Measurements from ENCODE around the gene WWOX. TPM values are rescaled to one million over a fixed set of nuclear protein-coding genes. Genes with fewer than 3 reads are reported as not detected.

The WWOX gene
- total and polyA plus RNA-seq, 4 experiments from 2014 or later = 10.4 to 23.1 (median 17.5) TPM

GRCh38 chr16:78635807-78636206 is 536.4 kb downstream of the WWOX start:
- intact Hi-C loops (cut with micrococcal nuclease) = no loop called here
- no peak overlapping the region for H3K4me3 ChIP-seq (ENCODE audit: low read length in 2 of 2)
- ChIA-PET POLR2A (ENCODE audit: partially characterized antibody) (no interaction called here), CTCF (ENCODE audit: partially characterized antibody) (no interaction called here)
- no peaks in the 10 kb centered on the region for H3K27me3 ChIP-seq (ENCODE audit: insufficient read depth, low read length)
- H3K4me1 Mint-ChIP-seq = no peaks in the 10 kb centered on the region
- H3K27me3 Mint-ChIP-seq = peaks cover 0 to 1% of the 10 kb centered on the region in 2 donors
- H3K36me3 Mint-ChIP-seq = peaks cover 0 to 15% of the 10 kb centered on the region in 2 donors
- H3K36me3 ChIP-seq (ENCODE audit: insufficient read depth, low read length) = no peaks in the 10 kb centered on the region
- H3K4me1 ChIP-seq (ENCODE audit: insufficient read depth, low read length) = no peaks in the 10 kb centered on the region
- no peaks in the 10 kb centered on the region for H3K9me3 ChIP-seq (ENCODE audit: control insufficient read depth in 1 of 2, low read length in 2 of 2)
- peaks cover 0 to 9% (median 3%) of the 10 kb centered on the region in 8 donors for H3K9me3 Mint-ChIP-seq
- no peak overlapping the region for H3K27ac Mint-ChIP-seq
- no peak overlapping the region for H3K4me3 Mint-ChIP-seq
- no peak overlapping the region for H3K27ac ChIP-seq (ENCODE audit: low read depth, low read length)
- DNase-seq = no peak

GRCh38 chr16:78638371-78638770 is 538.9 kb downstream of the WWOX start:
- H3K27ac ChIP-seq (ENCODE audit: low read depth, low read length) = no peak overlapping the region
- H3K4me1 Mint-ChIP-seq = no peaks in the 10 kb centered on the region
- peaks cover 0 to 1% of the 10 kb centered on the region in 2 donors for H3K27me3 Mint-ChIP-seq
- H3K4me3 ChIP-seq (ENCODE audit: low read length in 2 of 2) = no peak overlapping the region
- no peak overlapping the region for H3K27ac Mint-ChIP-seq
- peaks cover 0 to 2% (median 0%) of the 10 kb centered on the region in 8 donors for H3K9me3 Mint-ChIP-seq
- peaks cover 0 to 9% of the 10 kb centered on the region in 2 donors for H3K36me3 Mint-ChIP-seq
- no peak overlapping the region for H3K4me3 Mint-ChIP-seq
- CTCF ChIA-PET (ENCODE audit: partially characterized antibody) = no interaction called here
- H3K4me1 ChIP-seq (ENCODE audit: insufficient read depth, low read length) = no peaks in the 10 kb centered on the region
- no peaks in the 10 kb centered on the region for H3K36me3 ChIP-seq (ENCODE audit: insufficient read depth, low read length)
- POLR2A ChIA-PET (ENCODE audit: partially characterized antibody) = no interaction called here
- no peak for DNase-seq
- H3K27me3 ChIP-seq (ENCODE audit: insufficient read depth, low read length) = no peaks in the 10 kb centered on the region
- intact Hi-C loops (cut with micrococcal nuclease) = no loop called here
- no peaks in the 10 kb centered on the region for H3K9me3 ChIP-seq (ENCODE audit: control insufficient read depth in 1 of 2, low read length in 2 of 2)

- H3K27me3 Mint-ChIP-seq = peaks cover 0 to 1% of the 10 kb centered on the region in 2 donors
- intact Hi-C loops (cut with micrococcal nuclease) = no loop called here
- no peaks in the 10 kb centered on the region for H3K9me3 ChIP-seq (ENCODE audit: control insufficient read depth in 1 of 2, low read length in 2 of 2)
- no peaks in the 10 kb centered on the region for H3K4me1 Mint-ChIP-seq
- ChIA-PET CTCF (ENCODE audit: partially characterized antibody) (no interaction called here), POLR2A (ENCODE audit: partially characterized antibody) (no interaction called here)
- no peaks in the 10 kb centered on the region for H3K9me3 Mint-ChIP-seq
- no peak overlapping the region for H3K27ac ChIP-seq (ENCODE audit: low read depth, low read length)
- H3K4me1 ChIP-seq (ENCODE audit: insufficient read depth, low read length) = no peaks in the 10 kb centered on the region
- H3K36me3 Mint-ChIP-seq = peaks cover 0 to 6% of the 10 kb centered on the region in 2 donors
- no peak overlapping the region for H3K4me3 Mint-ChIP-seq
- H3K4me3 ChIP-seq (ENCODE audit: low read length in 2 of 2) = no peak overlapping the region
- H3K27ac Mint-ChIP-seq = no peak overlapping the region
- no peaks in the 10 kb centered on the region for H3K36me3 ChIP-seq (ENCODE audit: insufficient read depth, low read length)
- H3K27me3 ChIP-seq (ENCODE audit: insufficient read depth, low read length) = no peaks in the 10 kb centered on the region
- DNase-seq = no peak
Measured at GRCh38 chr16:78639775-78640174, 540.3 kb downstream of the WWOX start.

- CTCF ChIA-PET (ENCODE audit: partially characterized antibody) = no interaction called here
- H3K4me3 ChIP-seq (ENCODE audit: low read length in 2 of 2) = no peak overlapping the region
- Mint-ChIP-seq H3K36me3 (no peaks in the 10 kb centered on the region), H3K27ac (no peak overlapping the region), H3K27me3 (peaks cover 0 to 1% of the 10 kb centered on the region in 2 donors), H3K4me1 (no peaks in the 10 kb centered on the region), H3K9me3 (no peaks in the 10 kb centered on the region), H3K4me3 (no peak overlapping the region)
- no peaks in the 10 kb centered on the region for H3K27me3 ChIP-seq (ENCODE audit: insufficient read depth, low read length)
- POLR2A ChIA-PET (ENCODE audit: partially characterized antibody) = no interaction called here
- no peaks in the 10 kb centered on the region for H3K9me3 ChIP-seq (ENCODE audit: control insufficient read depth in 1 of 2, low read length in 2 of 2)
- intact Hi-C loops (cut with micrococcal nuclease) = no loop called here
- DNase-seq = no peak
- H3K4me1 ChIP-seq (ENCODE audit: insufficient read depth, low read length) = no peaks in the 10 kb centered on the region
- no peak overlapping the region for H3K27ac ChIP-seq (ENCODE audit: low read depth, low read length)
- H3K36me3 ChIP-seq (ENCODE audit: insufficient read depth, low read length) = no peaks in the 10 kb centered on the region
Measured at GRCh38 chr16:78640886-78641285, 541.4 kb downstream of the WWOX start.

GRCh38 chr16:78641433-78641832 is 542.0 kb downstream of the WWOX start:
- CTCF ChIA-PET (ENCODE audit: partially characterized antibody) = no interaction called here

GRCh38 chr16:78642621-78643285 is 543.3 kb downstream of the WWOX start:
- Histone ChIP-seq H3K27ac (ENCODE audit: low read depth, low read length) (no peak overlapping the region), H3K4me1 (ENCODE audit: insufficient read depth, low read length) (no peaks in the 10 kb centered on the region), H3K27me3 (ENCODE audit: insufficient read depth, low read length) (no peaks in the 10 kb centered on the region), H3K36me3 (ENCODE audit: insufficient read depth, low read length) (no peaks in the 10 kb centered on the region), H3K4me3 (ENCODE audit: low read length in 2 of 2) (no peak overlapping the region), H3K9me3 (ENCODE audit: control insufficient read depth in 1 of 2, low read length in 2 of 2) (no peaks in the 10 kb centered on the region)
- ChIA-PET POLR2A (ENCODE audit: partially characterized antibody) (no interaction called here), CTCF (ENCODE audit: partially characterized antibody) (no interaction called here)
- no peak overlapping the region for H3K4me3 Mint-ChIP-seq
- intact Hi-C loops (cut with micrococcal nuclease) = no loop called here
- H3K9me3 Mint-ChIP-seq = no peaks in the 10 kb centered on the region
- peaks cover 0 to 1% of the 10 kb centered on the region in 2 donors for H3K27me3 Mint-ChIP-seq
- DNase-seq = no peak
- no peaks in the 10 kb centered on the region for H3K4me1 Mint-ChIP-seq
- H3K36me3 Mint-ChIP-seq = no peaks in the 10 kb centered on the region
- no peak overlapping the region for H3K27ac Mint-ChIP-seq

More at GRCh38 chr16:78641433-78641832, 542.0 kb downstream of the WWOX start:
- Histone ChIP-seq H3K27ac (ENCODE audit: low read depth, low read length) (no peak overlapping the region), H3K27me3 (ENCODE audit: insufficient read depth, low read length) (no peaks in the 10 kb centered on the region), H3K4me1 (ENCODE audit: insufficient read depth, low read length) (no peaks in the 10 kb centered on the region), H3K4me3 (ENCODE audit: low read length in 2 of 2) (no peak overlapping the region), H3K9me3 (ENCODE audit: control insufficient read depth in 1 of 2, low read length in 2 of 2) (no peaks in the 10 kb centered on the region), H3K36me3 (ENCODE audit: insufficient read depth, low read length) (no peaks in the 10 kb centered on the region)
- H3K4me3 Mint-ChIP-seq = no peak overlapping the region
- no peak overlapping the region for H3K27ac Mint-ChIP-seq
- no peaks in the 10 kb centered on the region for H3K9me3 Mint-ChIP-seq
- POLR2A ChIA-PET (ENCODE audit: partially characterized antibody) = no interaction called here
- peaks cover 0 to 1% of the 10 kb centered on the region in 2 donors for H3K27me3 Mint-ChIP-seq
- DNase-seq = no peak
- intact Hi-C loops (cut with micrococcal nuclease) = no loop called here
- H3K4me1 Mint-ChIP-seq = no peaks in the 10 kb centered on the region
- no peaks in the 10 kb centered on the region for H3K36me3 Mint-ChIP-seq

- H3K9me3 Mint-ChIP-seq = no peaks in the 10 kb centered on the region
Measured at GRCh38 chr16:78645657-78646056, 546.2 kb downstream of the WWOX start.

More at GRCh38 chr16:78645657-78646056, 546.2 kb downstream of the WWOX start:
- ChIA-PET CTCF (ENCODE audit: partially characterized antibody) (no interaction called here), POLR2A (ENCODE audit: partially characterized antibody) (no interaction called here)
- H3K27ac Mint-ChIP-seq = no peak overlapping the region
- Histone ChIP-seq H3K27me3 (ENCODE audit: insufficient read depth, low read length) (no peaks in the 10 kb centered on the region), H3K36me3 (ENCODE audit: insufficient read depth, low read length) (no peaks in the 10 kb centered on the region), H3K4me3 (ENCODE audit: low read length in 2 of 2) (no peak overlapping the region), H3K27ac (ENCODE audit: low read depth, low read length) (no peak overlapping the region), H3K9me3 (ENCODE audit: control insufficient read depth in 1 of 2, low read length in 2 of 2) (no peaks in the 10 kb centered on the region), H3K4me1 (ENCODE audit: insufficient read depth, low read length) (no peaks in the 10 kb centered on the region)
- no peak overlapping the region for H3K4me3 Mint-ChIP-seq
- intact Hi-C loops (cut with micrococcal nuclease) = no loop called here
- H3K36me3 Mint-ChIP-seq = peaks cover 0 to 4% of the 10 kb centered on the region in 2 donors
- no peaks in the 10 kb centered on the region for H3K27me3 Mint-ChIP-seq
- H3K4me1 Mint-ChIP-seq = no peaks in the 10 kb centered on the region
- DNase-seq = no peak
